Thyroid gland (tissue), 4 donors: ENCODE measurements around the gene GAMT. TPM values are rescaled to one million over a fixed set of nuclear protein-coding genes. Genes with fewer than 3 reads are reported as not detected.
A peak's percentile ranks its signal among the peaks of the same experiment; 100 is the strongest.

Experiments
- DNase-seq, 2 donors: peaks; one replicate each; pipeline ENCODE4 v3.0.0-alpha.2; 2019
- H3K27ac ChIP-seq, 3 donors: fragments of 200-600 bp; sonication (generic); 1 replicate in 2 of 3; 2 replicates in 1 of 3; pipeline ENCODE4 v1.5.1; 2016 to 2019; ENCODE audit warnings: mild to moderate bottlenecking in 1 of 3, moderate library complexity in 1 of 3
- H3K27me3 ChIP-seq: fragments of 200-600 bp; sonication (generic); one replicate; pipeline ENCODE4 v1.5.1; 2019
- H3K36me3 ChIP-seq, 2 donors: fragments of 200-600 bp; sonication (generic); one replicate each; pipeline ENCODE4 v1.5.1; 2016 to 2019
- H3K4me1 ChIP-seq, 2 donors: fragments of 200-600 bp; sonication (generic); one replicate each; pipeline ENCODE4 v1.5.1; 2017 to 2019
- H3K4me3 ChIP-seq, 3 donors: fragments of 200-600 bp; sonication (generic); replicated peaks in 1 of 3; 1 replicate in 2 of 3; 2 replicates in 1 of 3; pipeline ENCODE4 v1.5.1; 2016; ENCODE audit warnings: mild to moderate bottlenecking in 1 of 3
- H3K9me3 ChIP-seq: fragments of 200-600 bp; sonication (generic); one replicate; pipeline ENCODE4 v1.5.1; 2017
- CTCF ChIP-seq, 6 experiments: fragments of 200-600 bp in 3 of 6; fragments of 450-650 bp in 3 of 6; sonication (generic) in 3 of 6; IDR thresholded peaks; one replicate each; pipeline ENCODE4 v1.5.1; 2016 to 2019; ENCODE audit warnings: antibody characterized with exemption in 6 of 6, mild to moderate bottlenecking in 2 of 6, inconsistent platforms in 1 of 6, moderate library complexity in 1 of 6
- POLR2A ChIP-seq, 2 donors: fragments of 450-650 bp; IDR thresholded peaks; one replicate each; pipeline ENCODE4 v1.6.1; 2017; ENCODE audit warnings: antibody characterized with exemption in 2 of 2, mild to moderate bottlenecking in 2 of 2, moderate library complexity in 1 of 2
- WGBS, 2 donors: methylation state at CpG; one replicate each; pipeline ENCODE4 v1.1.5; 2017; 5-methylcytosine and 5-hydroxymethylcytosine counted together
- intact Hi-C: fragments of 100-400 bp; cut with DNase I; formaldehyde crosslinking; loops from one replicate; pipeline ENCODE4 v1.15.1; 2023
- total RNA-seq, 4 donors: library from RNA; depleted of rRNA; stranded (reverse); fragments of >200 nt; gene quantifications; one replicate each; pipeline ENCODE4 v1.2.3, GENCODE V29; 2016

The GAMT gene
- total RNA-seq, 4 donors from 2014 or later, result 22.2 to 39.5 (median 29.1) TPM

GRCh38 chr19:1401889-1402217, 511 bp upstream of the GAMT start:
- Histone ChIP-seq H3K4me3 (peak overlapping the region in 1 of 3 donors; percentile 73), H3K27me3 (no peaks in the 10 kb centered on the region), H3K9me3 (no peaks in the 10 kb centered on the region), H3K27ac (no peak overlapping the region), H3K36me3 (no peaks in the 10 kb centered on the region), H3K4me1 (peaks cover 10 to 17% of the 10 kb centered on the region in 2 donors)
- TF ChIP-seq POLR2A (IDR thresholded peaks at IDR 0.05) (no peak), CTCF (IDR thresholded peaks at IDR 0.05) (no peak)
- WGBS, 2 donors, result 54 to 70% methylated on average over 11 of the region's 11 CpGs
- no peak for DNase-seq
- intact Hi-C loops, result no loop called here

GRCh38 chr19:1400281-1401137, 833 bp downstream of the GAMT start:
- TF ChIP-seq POLR2A (IDR thresholded peaks at IDR 0.05), result no peak
- TF ChIP-seq CTCF (IDR thresholded peaks at IDR 0.05), result no peak
- Histone ChIP-seq H3K4me3 (peak overlapping the region; percentile 31 to 73 (median 35)), H3K27me3 (no peaks in the 10 kb centered on the region), H3K36me3 (no peaks in the 10 kb centered on the region), H3K27ac (no peak overlapping the region), H3K4me1 (peaks cover 10 to 18% of the 10 kb centered on the region in 2 donors), H3K9me3 (no peaks in the 10 kb centered on the region)
- intact Hi-C loops, result no loop called here
- peak; percentile 38 to 51 for DNase-seq
- WGBS, 2 donors, result 36 to 55% methylated on average over 17 to 23 of the region's 36 CpGs

- peaks cover 10 to 18% of the 10 kb centered on the region in 2 donors for H3K4me1 ChIP-seq
- no peaks in the 10 kb centered on the region for H3K9me3 ChIP-seq
- TF ChIP-seq POLR2A (IDR thresholded peaks at IDR 0.05) (no peak), CTCF (IDR thresholded peaks at IDR 0.05) (no peak)
- H3K27me3 ChIP-seq, result no peaks in the 10 kb centered on the region
- DNase-seq, result no peak
- intact Hi-C loops, result no loop called here
- H3K4me3 ChIP-seq, result no peak overlapping the region
- peaks cover 0 to 2% of the 10 kb centered on the region in 2 donors for H3K36me3 ChIP-seq
- no peak overlapping the region for H3K27ac ChIP-seq
- WGBS, 2 donors, result 92 to 94% methylated on average over 9 to 11 of the region's 15 CpGs
Observed at GRCh38 chr19:1399745-1400144, 1.6 kb downstream of the GAMT start.

GRCh38 chr19:1399079-1399478, 2.3 kb downstream of the GAMT start:
- TF ChIP-seq POLR2A (IDR thresholded peaks at IDR 0.05), result no peak
- TF ChIP-seq CTCF (IDR thresholded peaks at IDR 0.05), result no peak
- H3K4me3 ChIP-seq, result no peak overlapping the region
- WGBS, 2 donors, result 90 to 92% methylated on average over 12 to 14 of the region's 19 CpGs
- peaks cover 0 to 2% of the 10 kb centered on the region in 2 donors for H3K36me3 ChIP-seq
- H3K4me1 ChIP-seq, result peaks cover 10 to 18% of the 10 kb centered on the region in 2 donors
- no peak for DNase-seq
- intact Hi-C loops, result no loop called here
- no peaks in the 10 kb centered on the region for H3K9me3 ChIP-seq
- no peak overlapping the region for H3K27ac ChIP-seq
- H3K27me3 ChIP-seq, result no peaks in the 10 kb centered on the region

GRCh38 chr19:1397838-1398237, 3.5 kb downstream of the GAMT start:
- intact Hi-C loops, result no loop called here
- Histone ChIP-seq H3K27me3 (no peaks in the 10 kb centered on the region), H3K27ac (no peak overlapping the region), H3K4me1 (peaks cover 10 to 18% of the 10 kb centered on the region in 2 donors), H3K9me3 (no peaks in the 10 kb centered on the region), H3K4me3 (no peak overlapping the region), H3K36me3 (peaks cover 8 to 10% of the 10 kb centered on the region in 2 donors)
- TF ChIP-seq POLR2A (IDR thresholded peaks at IDR 0.05) (no peak), CTCF (IDR thresholded peaks at IDR 0.05) (no peak)
- DNase-seq, result no peak
- WGBS, 2 donors, result 87% methylated on average over 7 to 9 of the region's 9 CpGs
